Kidney tubule cell (primary cell): ENCODE results near the gene SSBP3.

ENCODE experiments used
- DNase-seq: peaks from one replicate; pipeline ENCODE4 v3.0.0-alpha.2; 2018; ENCODE audit warnings: low spot score

The SSBP3 gene

GRCh38 chr1:54176621-54177327 is 229.4 kb downstream of the SSBP3 start:
- DNase-seq: no peak
